ENCODE data around the gene CSRP2.

Gene CSRP2

GRCh38 chr12:76878899-76879709, at the start of gene CSRP2:
CSRP2 (minus strand) TSS chr12:76879019; CDS start chr12:76866260, 12,759 bp downstream.
- H3K4me3 ChIP-seq = peak within 1 kb of the TSS; percentile 70 to 91 (median 82)
- H3K27ac ChIP-seq = peak within 1 kb of the TSS; percentile 8 to 77 (median 72); a peak in 20 of 22 replicates
- TF ChIP-seq Cebpa-rat (IDR thresholded peaks at IDR 0.05) = no peak
- peaks cover 0 to 6% (median 0%) of the 10 kb centered on the region in 11 experiments; a peak in 1 of 22 replicates for H3K9me3 ChIP-seq (replicated peaks in 1 of 11)
- H3K36me3 ChIP-seq = no peaks in the 10 kb centered on the region
- H3K4me1 ChIP-seq = peaks cover 0 to 33% (median 14%) of the 10 kb centered on the region in 10 experiments; a peak in 15 of 20 replicates
- H4K20me1 ChIP-seq = no peaks in the 10 kb centered on the region
- H3K9ac ChIP-seq = peak within 1 kb of the TSS; percentile 73 to 85 (median 81)
- peak within 1 kb of the TSS; percentile 89 to 99 (median 94) for H3K4me2 ChIP-seq
- peaks cover 0 to 20% (median 9%) of the 10 kb centered on the region in 11 experiments; a peak in 13 of 22 replicates for H3K27me3 ChIP-seq

DNA sequence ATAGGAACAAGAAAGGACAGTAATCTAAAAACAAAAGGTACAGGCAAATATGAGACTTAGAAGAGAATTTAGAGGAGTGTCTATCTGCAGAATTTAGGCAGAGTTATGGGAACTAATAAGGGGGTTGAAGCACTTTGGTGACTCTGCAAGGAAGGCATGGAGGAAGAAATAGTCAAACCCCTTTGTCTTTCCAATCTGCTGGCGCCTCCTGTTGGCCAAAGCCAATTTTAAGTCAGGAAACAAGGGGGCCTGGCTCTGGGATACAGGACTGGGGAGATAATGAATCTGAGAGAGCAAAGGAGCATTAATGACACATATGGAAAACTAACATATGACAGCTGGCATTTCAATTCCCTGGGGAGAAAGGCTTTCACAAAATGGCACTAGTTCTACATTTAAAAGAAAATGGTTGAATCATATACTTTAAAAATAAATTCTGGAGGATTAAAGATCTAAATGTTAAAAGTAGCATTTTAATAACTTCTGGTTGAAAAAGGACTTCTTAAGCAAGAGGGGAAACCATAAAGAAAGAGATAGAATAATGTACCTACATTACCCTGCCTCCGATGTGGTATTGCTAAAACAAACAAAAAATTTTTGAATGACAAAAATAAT, 48.5 kb upstream of the CSRP2 start:
- Histone ChIP-seq H3K27me3 (no peaks in the 10 kb centered on the region), H3K9ac (no peak overlapping the region), H3K4me2 (no peak overlapping the region), H3K36me3 (no peaks in the 10 kb centered on the region), H3K27ac (no peak overlapping the region), H3K4me1 (no peaks in the 10 kb centered on the region), H3K4me3 (no peak overlapping the region), H3K9me3 (replicated peaks in 1 of 11) (0 out of 22 replicates have a peak, but pooled peaks cover 0 to 4% (median 0%) of the 10 kb centered on the region in 11 experiments), H4K20me1 (no peaks in the 10 kb centered on the region)
- no peak for TF ChIP-seq Cebpa-rat (IDR thresholded peaks at IDR 0.05)

DNA sequence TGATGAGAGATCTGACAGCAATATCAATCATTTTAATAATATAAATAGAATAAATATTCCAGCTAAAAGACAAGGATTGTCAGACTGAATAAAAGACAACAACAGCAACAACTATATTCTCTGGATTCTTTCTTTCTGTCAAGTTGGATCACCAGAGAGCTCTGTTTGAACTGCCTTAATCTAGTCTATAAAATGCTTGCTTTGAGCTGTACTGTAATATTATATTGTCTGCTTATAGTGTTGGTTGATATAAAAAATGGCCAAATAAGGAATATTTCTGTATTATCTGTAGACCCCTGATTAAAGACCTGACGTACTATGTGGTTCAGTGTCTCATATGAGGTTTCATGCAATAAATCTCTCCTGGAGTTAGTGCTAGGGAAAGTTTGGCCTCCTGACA, 46.3 kb upstream of the CSRP2 start:
- H3K4me1 ChIP-seq = peaks cover 0 to 10% (median 7%) of the 10 kb centered on the region in 10 experiments; a peak in 14 of 20 replicates
- no peak overlapping the region for H3K27ac ChIP-seq
- no peaks in the 10 kb centered on the region for H3K9me3 ChIP-seq (replicated peaks in 1 of 11)
- H4K20me1 ChIP-seq = no peaks in the 10 kb centered on the region
- no peak overlapping the region for H3K4me2 ChIP-seq
- no peak for TF ChIP-seq Cebpa-rat (IDR thresholded peaks at IDR 0.05)
- no peak overlapping the region for H3K9ac ChIP-seq
- no peak overlapping the region for H3K4me3 ChIP-seq
- H3K27me3 ChIP-seq = no peaks in the 10 kb centered on the region
- H3K36me3 ChIP-seq = no peaks in the 10 kb centered on the region

GRCh38 chr12:76922866-76923265, 44.0 kb upstream of the CSRP2 start:
- Histone ChIP-seq H4K20me1 (no peaks in the 10 kb centered on the region), H3K4me2 (no peak overlapping the region), H3K4me3 (no peak overlapping the region), H3K9me3 (replicated peaks in 1 of 11) (no peaks in the 10 kb centered on the region), H3K27me3 (no peaks in the 10 kb centered on the region), H3K27ac (no peak overlapping the region), H3K36me3 (no peaks in the 10 kb centered on the region), H3K4me1 (peaks cover 0 to 18% (median 12%) of the 10 kb centered on the region in 10 experiments; a peak in 14 of 20 replicates), H3K9ac (no peak overlapping the region)
- no peak for TF ChIP-seq Cebpa-rat (IDR thresholded peaks at IDR 0.05)

GRCh38 chr12:76921891-76922664, 43.3 kb upstream of the CSRP2 start:
- H3K27ac ChIP-seq = no peak overlapping the region
- TF ChIP-seq Cebpa-rat (IDR thresholded peaks at IDR 0.05) = no peak
- H3K4me3 ChIP-seq = no peak overlapping the region
- H3K9ac ChIP-seq = no peak overlapping the region
- no peaks in the 10 kb centered on the region for H3K36me3 ChIP-seq
- no peaks in the 10 kb centered on the region for H3K9me3 ChIP-seq (replicated peaks in 1 of 11)
- H3K4me2 ChIP-seq = no peak overlapping the region
- no peaks in the 10 kb centered on the region for H3K27me3 ChIP-seq
- H4K20me1 ChIP-seq = no peaks in the 10 kb centered on the region
- peaks cover 0 to 18% (median 12%) of the 10 kb centered on the region in 10 experiments; a peak in 14 of 20 replicates for H3K4me1 ChIP-seq

GRCh38 chr12:76921100-76921471, 42.3 kb upstream of the CSRP2 start:
- no peak overlapping the region for H3K9ac ChIP-seq
- H3K9me3 ChIP-seq (replicated peaks in 1 of 11) = no peaks in the 10 kb centered on the region
- H4K20me1 ChIP-seq = no peaks in the 10 kb centered on the region
- peaks cover 0 to 18% (median 12%) of the 10 kb centered on the region in 10 experiments; a peak in 14 of 20 replicates for H3K4me1 ChIP-seq
- H3K4me3 ChIP-seq = no peak overlapping the region
- no peaks in the 10 kb centered on the region for H3K27me3 ChIP-seq
- no peak overlapping the region for H3K27ac ChIP-seq
- no peak for TF ChIP-seq Cebpa-rat (IDR thresholded peaks at IDR 0.05)
- H3K36me3 ChIP-seq = no peaks in the 10 kb centered on the region
- peak overlapping the region in 1 of 11 experiments; percentile 33; a peak in 2 of 22 replicates for H3K4me2 ChIP-seq

GRCh38 chr12:76920172-76921099, 41.6 kb upstream of the CSRP2 start:
- H3K27ac ChIP-seq = no peak overlapping the region
- peak overlapping the region; percentile 4 to 54 (median 37); a peak in 19 of 22 replicates for H3K4me2 ChIP-seq
- H3K27me3 ChIP-seq = no peaks in the 10 kb centered on the region

More at GRCh38 chr12:76920172-76921099, 41.6 kb upstream of the CSRP2 start:
- Histone ChIP-seq H3K36me3 (no peaks in the 10 kb centered on the region), H4K20me1 (no peaks in the 10 kb centered on the region), H3K4me1 (peaks cover 0 to 18% (median 12%) of the 10 kb centered on the region in 10 experiments; a peak in 14 of 20 replicates), H3K9me3 (replicated peaks in 1 of 11) (no peaks in the 10 kb centered on the region), H3K4me3 (no peak overlapping the region), H3K9ac (no peak overlapping the region)
- TF ChIP-seq Cebpa-rat (IDR thresholded peaks at IDR 0.05) = no peak
